Amygdala (tissue), 56 donors: ENCODE results near the gene HDAC7.
"Not testable (repeated sequence)": the region's sequence is repeated elsewhere in the genome, so short reads cannot be mapped to it uniquely, and the experiment has no call there.

Source experiments
- DNase-seq, 56 donors: peaks; one replicate each; lab custom pipeline; 2025; lab: John Stamatoyannopoulos, UW

The HDAC7 gene

GRCh38 chr12:47850153-47851084 lies 30.7 kb upstream of the HDAC7 start:
- peak in 1 of 56 donors; percentile 6 for DNase-seq

DNA sequence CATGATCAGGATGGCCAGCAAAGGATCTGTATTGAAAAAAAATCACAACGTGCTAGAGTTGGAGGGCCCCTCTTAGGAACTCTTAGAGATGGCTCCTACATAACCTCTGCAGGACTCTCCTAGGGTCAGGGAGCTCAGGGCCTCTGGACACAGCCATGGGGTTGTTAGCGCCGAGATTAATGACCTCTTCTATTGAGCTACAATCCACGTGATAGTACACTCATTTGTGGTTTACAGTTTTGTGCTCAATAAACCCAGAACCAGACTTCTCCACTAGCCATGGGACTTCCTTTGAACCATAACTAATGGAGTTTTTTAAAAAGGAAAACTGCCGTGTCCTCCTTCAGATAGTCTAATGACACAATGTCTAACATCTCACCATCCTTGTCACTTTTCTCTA lies 29.6 kb upstream of the HDAC7 start:
- DNase-seq = no peak

DNA sequence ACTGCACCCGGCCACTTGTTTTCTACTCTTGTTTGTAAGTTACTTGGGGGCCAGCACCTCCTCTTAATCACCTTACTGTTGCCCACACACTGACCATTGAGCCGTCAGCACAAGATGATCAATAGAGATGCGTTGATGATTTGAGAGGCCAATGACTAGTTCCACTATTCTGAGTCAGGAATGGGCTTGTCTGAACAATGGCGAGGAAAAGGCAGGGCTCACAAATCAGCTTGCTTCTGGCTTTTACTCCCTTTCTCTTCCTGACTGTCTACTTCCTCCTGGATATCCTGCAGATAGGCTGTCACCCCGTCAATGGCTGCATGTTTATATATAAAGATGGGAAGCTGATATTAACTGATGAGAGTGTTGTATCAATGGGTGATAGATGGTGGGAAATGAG lies 29.1 kb upstream of the HDAC7 start:
- DNase-seq = no peak

DNA sequence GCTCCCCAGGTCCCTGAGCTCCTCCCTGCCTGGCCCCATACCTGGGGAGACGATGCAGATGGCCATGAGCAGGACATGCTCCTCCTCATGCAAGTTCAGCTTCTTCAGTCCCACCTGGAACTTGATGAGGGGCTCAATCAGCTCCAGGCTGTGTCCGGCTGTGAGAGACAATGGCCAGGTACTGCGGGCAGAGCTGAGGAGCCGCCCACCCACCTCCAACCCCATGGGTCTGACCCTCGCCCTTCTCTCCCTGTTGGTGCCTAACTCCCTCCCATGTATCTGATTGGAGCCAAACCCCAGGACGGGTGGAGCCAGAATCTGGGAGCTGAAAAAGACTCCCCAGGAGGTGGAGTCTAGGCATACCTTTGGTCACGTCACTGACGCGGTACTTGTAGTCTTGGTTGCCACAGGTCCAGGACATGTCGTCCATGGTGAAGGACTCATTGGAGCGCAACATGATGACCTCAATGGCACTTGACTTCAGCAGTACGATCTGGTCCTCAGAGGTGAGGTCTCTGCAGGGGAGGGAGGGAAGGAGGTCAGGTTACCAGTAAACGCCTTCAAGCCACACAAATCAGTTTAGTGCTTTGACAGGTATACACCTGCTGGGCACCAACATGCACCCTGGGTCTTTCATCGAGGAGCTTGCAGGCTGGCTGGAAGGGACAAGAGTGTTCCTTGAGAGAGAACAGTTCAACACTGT lies 26.7 kb upstream of the HDAC7 start:
- no peak for DNase-seq

DNA sequence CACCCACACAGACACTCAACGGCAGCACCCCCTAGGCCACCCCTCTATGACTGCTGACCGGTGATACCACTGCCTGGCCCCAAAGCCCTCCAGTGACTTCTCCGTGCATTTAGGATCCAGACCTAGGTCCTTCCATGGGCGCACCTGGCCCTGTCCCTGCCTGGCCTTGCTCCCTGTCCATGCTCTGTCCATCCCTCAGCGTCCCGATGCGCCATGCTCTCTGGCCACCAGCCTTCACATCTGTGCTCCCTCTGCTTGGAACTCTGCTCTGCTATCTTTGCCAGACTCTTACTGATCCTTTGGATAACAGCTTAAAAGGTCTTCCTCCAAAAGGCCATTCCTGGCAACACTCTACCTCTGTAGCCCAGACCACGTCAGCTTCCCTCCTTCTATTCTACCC lies 25.4 kb upstream of the HDAC7 start:
- no peak for DNase-seq

- no peak for DNase-seq
Observed at GRCh38 chr12:47844264-47845019, 24.7 kb upstream of the HDAC7 start.

DNA sequence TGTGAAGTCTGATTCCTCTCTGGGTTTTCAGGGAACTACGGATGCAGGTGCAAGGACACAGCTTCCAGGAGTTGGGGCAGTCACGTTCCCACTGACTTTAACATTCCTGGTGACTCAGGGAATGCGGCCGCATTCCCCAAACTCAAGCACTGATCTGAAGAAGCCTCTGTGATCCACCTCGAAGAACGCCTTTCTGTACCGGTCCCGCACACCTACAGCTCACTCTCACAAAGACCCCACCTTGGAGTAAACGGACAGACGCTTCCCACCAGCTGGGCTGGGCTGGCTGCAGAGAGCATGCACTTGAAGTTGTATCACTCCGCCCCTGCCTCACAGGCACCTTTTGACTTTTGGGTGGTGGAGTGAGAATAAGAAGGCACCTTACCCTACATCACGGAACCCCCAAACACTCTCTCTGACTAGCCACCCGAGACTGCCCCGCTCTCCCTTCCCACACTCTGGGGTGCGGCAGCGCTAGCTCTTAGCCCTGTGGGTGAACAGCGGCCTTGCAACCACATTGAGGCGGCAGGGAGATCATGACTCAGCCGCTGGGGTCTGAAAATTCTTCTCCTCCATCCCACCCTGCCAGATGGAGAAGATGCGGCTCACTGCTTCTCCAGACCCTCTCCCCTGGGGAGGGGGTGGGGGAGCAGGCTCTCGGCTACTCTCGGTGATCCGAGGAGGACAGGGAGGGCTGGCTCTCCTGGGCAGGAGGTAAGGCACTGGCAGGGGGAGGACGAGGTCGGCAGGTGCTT lies 23.7 kb upstream of the HDAC7 start:
- no peak for DNase-seq

DNA sequence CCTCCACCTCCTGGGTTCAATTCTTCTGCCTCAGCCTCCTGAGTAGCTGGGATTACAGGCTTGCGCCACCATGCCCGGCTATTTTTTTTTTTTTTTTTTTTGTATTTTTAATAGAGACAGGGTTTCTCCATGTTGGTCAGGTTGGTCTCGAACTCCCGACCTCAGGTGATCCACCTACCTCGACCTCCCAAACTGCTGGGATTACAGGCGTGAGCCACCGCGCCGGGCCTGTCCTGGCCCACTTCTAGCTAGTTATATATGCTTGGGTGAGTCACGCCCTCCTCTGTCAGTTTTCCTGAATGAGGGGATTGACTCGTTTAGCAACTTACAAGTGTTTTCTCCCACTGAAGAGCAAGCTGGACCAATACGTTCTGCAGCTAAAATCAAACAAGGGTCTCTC lies 22.8 kb upstream of the HDAC7 start:
- not testable (repeated sequence) for DNase-seq

DNA sequence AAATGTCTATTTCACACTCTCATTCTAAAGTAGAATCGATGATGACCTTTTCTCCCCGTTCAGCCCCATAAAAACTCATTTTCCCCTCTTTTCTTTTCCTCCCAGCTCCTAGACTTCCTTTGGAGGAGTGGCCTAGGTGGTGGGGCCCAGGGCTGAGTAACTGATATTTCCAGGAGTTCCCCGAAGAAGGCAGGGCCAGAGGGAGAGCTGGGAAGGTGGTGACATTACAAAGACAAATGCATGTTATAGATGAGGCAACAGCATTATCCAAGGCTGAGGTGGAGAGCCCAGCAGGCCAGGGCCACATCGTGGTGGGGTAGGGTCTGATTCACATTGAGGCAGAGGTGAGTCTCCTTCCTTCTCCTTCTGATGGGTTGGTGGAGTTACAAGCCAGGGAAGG lies 22.2 kb upstream of the HDAC7 start:
- no peak for DNase-seq

DNA sequence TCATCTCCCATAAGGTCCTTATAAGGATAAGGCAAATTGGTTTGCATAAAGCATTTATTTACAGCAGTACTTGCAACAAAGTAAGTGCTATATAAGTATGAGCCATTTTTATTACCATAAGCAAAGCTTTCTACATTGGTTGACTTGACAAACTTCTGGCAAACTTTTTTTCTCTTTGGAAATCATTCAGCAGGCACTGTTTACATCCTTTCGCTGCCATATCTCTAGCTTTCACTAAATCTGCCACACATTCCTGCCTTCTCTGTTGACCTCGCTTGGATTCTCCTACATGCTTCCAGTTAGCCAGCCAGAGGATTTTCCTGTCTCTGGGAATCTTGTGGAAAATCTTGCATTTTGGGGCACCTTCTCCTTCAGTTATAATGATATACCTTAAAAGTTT lies 21.8 kb upstream of the HDAC7 start:
- no peak for DNase-seq

DNA sequence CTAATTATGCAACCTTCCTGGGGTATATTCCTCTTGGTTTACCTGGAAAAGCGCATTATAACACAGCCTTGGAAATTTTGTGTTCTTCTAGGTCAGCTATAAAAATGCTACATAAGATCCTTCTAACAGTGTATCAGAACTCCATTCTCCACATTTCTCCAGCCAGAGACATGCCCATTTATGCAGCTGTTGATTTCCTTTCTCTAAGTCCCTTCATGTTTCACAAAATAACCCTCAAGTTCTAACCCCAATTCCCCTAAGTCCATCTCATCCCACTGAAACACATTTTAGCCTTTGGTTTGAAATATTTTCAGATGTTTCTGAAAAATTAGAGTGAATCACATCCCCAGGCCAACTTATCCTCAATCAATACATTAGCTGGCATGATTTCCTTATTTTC lies 20.9 kb upstream of the HDAC7 start:
- no peak for DNase-seq

GRCh38 chr12:47839214-47839876 lies 19.6 kb upstream of the HDAC7 start:
- no peak for DNase-seq

DNA sequence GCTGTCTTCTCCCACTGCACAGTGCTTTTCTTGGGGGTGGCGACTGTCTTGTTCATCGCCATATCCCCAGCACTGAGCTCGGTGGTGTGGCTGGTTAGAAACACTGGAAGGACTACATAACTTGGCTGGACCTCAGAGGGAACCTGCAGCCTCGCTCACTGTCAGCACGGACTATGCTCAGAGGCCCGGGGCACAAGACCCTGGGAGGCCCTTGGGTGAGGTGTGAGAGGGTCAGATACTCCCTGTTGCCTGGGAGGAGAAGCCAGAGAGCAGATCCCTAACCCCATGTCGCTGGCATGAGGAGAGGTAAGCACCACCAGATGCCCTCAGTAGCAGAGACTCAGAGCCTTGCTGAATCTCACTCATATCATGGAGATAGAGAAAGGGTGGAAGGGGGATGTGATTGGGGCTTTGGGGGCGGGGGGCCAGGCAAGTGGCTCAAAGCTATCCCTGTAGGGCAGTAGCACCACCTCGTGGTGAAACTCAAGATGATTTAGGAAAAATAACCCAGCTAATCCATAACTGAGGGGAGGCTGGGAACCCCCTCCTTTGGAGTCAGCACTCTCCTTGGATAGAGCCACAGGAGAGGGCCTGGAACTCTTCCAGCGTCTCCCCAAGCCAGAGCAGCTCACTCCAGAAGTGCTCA lies 18.7 kb upstream of the HDAC7 start:
- peak in 18 of 56 donors; percentile 8 to 64 (median 25) for DNase-seq

GRCh38 chr12:47837190-47838171 lies 17.8 kb upstream of the HDAC7 start:
- peak in 31 of 56 donors; percentile 7 to 58 (median 26) for DNase-seq

GRCh38 chr12:47835831-47836155 lies 16.1 kb upstream of the HDAC7 start:
- DNase-seq = no peak

DNA sequence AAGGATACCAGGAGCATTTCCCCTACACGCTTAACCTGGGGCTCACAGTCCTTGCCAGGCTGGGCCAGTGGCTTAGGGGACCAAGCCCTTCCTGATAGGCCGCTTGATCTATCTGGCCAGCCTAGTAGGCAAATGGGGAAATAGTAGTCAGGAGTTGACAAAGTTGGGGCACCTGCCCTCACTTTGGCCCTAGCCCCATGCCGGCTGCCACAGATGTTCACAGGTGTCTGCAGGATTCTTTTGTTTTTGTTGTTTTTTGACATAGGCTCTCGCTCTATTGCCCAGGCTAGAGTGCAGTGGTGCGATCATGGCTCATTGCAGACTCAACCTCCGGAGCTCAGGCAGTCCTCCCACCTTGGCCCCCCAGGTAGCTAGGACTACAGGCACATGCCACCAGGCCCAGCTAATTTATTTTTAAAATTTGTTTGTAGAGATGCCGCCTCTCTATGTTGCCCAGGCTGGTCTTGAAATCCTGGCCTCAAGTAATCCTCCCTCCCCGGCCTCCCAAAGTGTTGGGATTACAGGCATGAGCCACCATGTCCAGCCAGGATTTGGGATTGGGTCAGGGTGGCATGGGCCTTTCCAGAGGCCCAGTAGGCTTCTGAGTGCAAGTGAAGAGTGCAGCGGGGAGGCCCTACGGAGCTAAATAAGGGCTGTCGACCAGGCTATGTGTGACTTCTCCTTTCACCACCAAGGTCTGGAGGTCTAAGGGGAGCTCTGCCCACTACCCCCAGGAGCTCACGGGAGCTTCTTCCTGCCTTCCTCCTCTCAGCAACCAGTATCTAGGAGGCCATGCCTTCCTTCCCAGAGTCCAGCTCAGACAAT lies 15.5 kb upstream of the HDAC7 start:
- no peak for DNase-seq

GRCh38 chr12:47834199-47834903 lies 14.6 kb upstream of the HDAC7 start:
- DNase-seq = no peak
